Frontal cortex (tissue), 4 donors: ENCODE data around the gene ENDOV. TPM values are rescaled to one million over a fixed set of nuclear protein-coding genes. Genes with fewer than 3 reads are reported as not detected.

Experiments used
- DNase-seq, 2 donors: peaks; one replicate each; pipeline ENCODE4 v3.0.0; 2012; ENCODE audit warnings: low spot score in 2 of 2
- FAIRE-seq: peaks from 2 replicates; lab custom pipeline; 2012; peaks lifted over from hg19 to GRCh38; lab: Jason Lieb, UNC
- small RNA-seq: library from RNA; depleted of rRNA; stranded (forward); fragments of <200 nt; gene quantifications from one replicate; pipeline ENCODE3, GENCODE V24; 2014
- total RNA-seq: library from RNA; depleted of rRNA; stranded (reverse); fragments of >200 nt; gene quantifications from one replicate; pipeline ENCODE4 v1.2.3, GENCODE V29; 2014
- donor health status: control.
- donor health status: control.
- donor health status: control.

Gene ENDOV
- total RNA-seq, 1 donor from 2014 or later, result 13.9 TPM

- DNase-seq (no peak), FAIRE-seq (no peak)
These were observed 62.1 kb downstream of the ENDOV start for GRCh38 chr17:80476877-80477646.

- FAIRE-seq (no peak), DNase-seq (peak; percentile 78 to 80)
These were observed 62.9 kb downstream of the ENDOV start for GRCh38 chr17:80477647-80478478.

- no peak for DNase-seq
- FAIRE-seq, result no peak
These were observed 63.7 kb downstream of the ENDOV start for GRCh38 chr17:80478487-80479245.

GRCh38 chr17:80479246-80479566 is 64.2 kb downstream of the ENDOV start:
- DNase-seq (no peak), FAIRE-seq (no peak)

- FAIRE-seq, result no peak
- no peak for DNase-seq
These were observed 65.3 kb downstream of the ENDOV start for GRCh38 chr17:80480248-80480647.

- no peak for FAIRE-seq
- DNase-seq, result no peak
These were observed 66.5 kb downstream of the ENDOV start for GRCh38 chr17:80481284-80482057.

GRCh38 chr17:80482058-80482318 is 67.0 kb downstream of the ENDOV start:
- FAIRE-seq (no peak), DNase-seq (no peak)

GRCh38 chr17:80482555-80483308 is 67.8 kb downstream of the ENDOV start:
- DNase-seq (no peak), FAIRE-seq (no peak)

- no peak for DNase-seq
- FAIRE-seq, result no peak
These were observed 70.9 kb downstream of the ENDOV start for GRCh38 chr17:80485846-80486245.

GRCh38 chr17:80486692-80487091 is 71.7 kb downstream of the ENDOV start:
- FAIRE-seq (no peak), DNase-seq (no peak)

GRCh38 chr17:80487511-80487910 is 72.5 kb downstream of the ENDOV start:
- FAIRE-seq (no peak), DNase-seq (no peak)

Small RNA genes lying within 50 kb of the gene (small RNA-seq; reads per million reads assigned to genes)
- gene MIR4730, result not detected

Other genes with a start within 250 kb of the ENDOV start
- 0.41 TPM for gene CARD14, start 245.1 kb upstream of the ENDOV start, total RNA-seq
- gene SGSH, start 194.8 kb upstream of the ENDOV start, total RNA-seq, result 3.7 TPM
- 9.8 TPM for gene SLC26A11, start 194.7 kb upstream of the ENDOV start, total RNA-seq
- gene RNF213, start 154.3 kb upstream of the ENDOV start, total RNA-seq, result 12.2 TPM
- gene NPTX1, start 61.4 kb downstream of the ENDOV start, total RNA-seq, result 6.1 TPM
- 12.2 TPM for gene RPTOR, start 129.7 kb downstream of the ENDOV start, total RNA-seq